ENCODE results near the gene CHKA.

CHKA gene

DNA sequence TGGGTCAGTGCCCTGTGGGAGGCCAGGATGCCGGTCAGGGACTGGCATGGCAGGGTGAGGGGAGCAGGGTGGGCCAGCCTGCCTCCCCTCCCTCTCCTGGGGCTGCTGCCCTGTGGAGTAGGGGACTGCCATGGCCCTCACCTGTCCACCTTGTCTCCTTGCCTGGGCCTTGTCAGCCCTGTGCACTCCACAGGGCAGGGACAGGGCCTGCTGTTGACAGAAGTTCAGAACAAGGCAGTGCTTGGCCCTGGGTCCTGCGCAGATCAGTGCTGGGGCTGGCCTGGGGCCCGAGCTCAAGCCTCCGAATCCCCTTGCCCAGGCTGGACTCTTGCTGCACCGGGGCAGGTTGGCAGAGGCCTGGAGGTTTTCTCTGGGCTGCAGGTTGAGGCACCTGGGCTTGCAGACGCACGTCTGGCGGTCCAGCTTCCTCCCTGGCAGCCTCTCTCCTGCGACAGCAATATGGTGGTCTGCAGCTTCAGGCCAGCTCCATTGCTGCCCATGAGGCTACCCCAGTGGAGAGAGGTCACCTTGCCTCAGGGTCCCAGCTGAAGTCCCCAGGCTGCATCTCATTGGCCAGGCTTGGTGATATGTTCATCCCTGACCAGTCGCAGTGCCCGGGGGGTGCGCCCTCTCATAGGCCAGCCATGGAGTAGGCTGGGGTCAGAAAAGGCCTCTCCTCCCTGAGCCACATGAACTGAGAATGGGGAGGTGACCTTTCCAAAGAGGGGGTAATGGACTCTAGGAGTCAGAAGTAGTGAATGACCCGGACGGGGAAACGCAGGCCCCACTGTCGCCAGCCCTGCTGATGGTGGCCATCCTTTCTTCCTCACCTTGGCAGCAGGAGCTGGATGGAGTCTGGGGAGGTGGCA, 21.5 kb upstream of the CHKA start:
- no peak for DNase-seq

- DNase-seq: peak; percentile 11
These were observed 20.8 kb upstream of the CHKA start for GRCh38 chr11:68142028-68142412.

DNA sequence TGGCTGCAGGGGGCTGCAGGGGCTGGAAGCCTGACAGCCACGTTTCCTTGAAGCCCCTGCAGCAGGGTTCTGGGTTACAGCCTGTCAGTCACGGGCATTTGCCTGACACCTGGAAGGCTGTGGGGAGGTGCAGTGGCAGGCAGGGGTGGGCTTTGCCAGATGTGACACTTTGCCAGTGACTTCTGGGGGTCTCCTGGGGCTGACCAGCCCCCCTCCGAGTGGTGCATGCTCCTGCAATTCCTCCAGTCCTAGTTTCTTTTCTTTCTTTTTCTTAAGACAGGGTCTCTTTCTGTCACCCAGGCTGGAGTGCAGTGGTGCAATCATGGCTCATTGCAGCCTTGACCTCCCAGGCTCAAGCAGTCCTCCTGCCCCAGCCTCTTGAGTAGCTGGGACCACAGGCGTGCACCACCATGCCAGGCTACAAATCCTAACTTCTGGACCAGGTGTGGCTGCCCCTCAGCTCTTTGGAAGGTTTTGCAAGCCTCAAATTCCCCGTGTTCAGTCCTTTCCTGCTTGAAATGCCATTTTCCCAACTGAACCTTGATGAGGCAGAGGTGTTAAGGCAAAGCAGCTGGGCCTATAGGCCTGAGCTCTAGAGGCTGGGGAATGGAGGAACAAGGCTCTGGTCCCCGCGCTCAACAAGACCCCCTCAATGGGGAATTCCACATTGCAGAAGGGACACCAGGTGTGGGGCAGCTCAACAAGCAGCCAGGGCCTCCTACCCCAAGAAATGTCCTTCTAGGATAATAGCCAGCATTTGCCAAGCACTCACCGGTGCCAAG, 20.2 kb upstream of the CHKA start:
- DNase-seq: no peak

DNA sequence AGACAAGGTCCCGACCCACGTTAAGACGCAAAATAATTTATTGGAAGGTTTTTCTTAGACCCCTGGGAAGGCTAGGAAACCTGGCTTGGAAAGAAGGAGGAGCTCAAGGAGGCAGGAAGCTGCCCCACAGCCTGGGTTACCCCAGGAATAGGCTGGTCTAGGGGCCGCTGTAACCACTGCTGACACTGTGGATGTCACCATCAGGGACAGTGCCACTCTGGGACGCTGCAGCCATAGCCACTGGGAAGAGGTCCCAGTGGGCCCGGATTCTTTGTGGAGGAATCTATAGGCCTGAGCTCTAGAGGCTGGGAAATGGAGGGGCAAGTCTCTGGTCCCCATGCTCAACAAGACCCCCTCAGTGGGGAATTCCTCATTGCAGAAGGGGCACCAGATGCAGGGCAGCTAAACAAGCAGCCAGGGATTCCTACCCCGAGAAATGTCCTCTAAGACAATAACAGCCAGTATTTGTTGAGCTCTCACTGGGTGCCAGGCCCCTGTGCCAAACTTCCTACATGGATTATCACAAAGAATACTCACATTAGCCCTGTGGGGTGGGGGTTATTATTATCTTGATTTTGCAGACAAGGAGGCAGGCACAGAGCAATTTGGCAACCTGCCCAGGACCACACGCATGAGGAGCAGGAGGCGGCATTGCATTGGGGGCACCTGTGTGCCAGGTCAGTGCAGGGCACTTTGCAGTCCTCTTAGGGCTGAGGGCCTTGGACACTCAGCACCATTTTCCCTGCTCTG, 19.5 kb upstream of the CHKA start:
- DNase-seq: no peak

DNA sequence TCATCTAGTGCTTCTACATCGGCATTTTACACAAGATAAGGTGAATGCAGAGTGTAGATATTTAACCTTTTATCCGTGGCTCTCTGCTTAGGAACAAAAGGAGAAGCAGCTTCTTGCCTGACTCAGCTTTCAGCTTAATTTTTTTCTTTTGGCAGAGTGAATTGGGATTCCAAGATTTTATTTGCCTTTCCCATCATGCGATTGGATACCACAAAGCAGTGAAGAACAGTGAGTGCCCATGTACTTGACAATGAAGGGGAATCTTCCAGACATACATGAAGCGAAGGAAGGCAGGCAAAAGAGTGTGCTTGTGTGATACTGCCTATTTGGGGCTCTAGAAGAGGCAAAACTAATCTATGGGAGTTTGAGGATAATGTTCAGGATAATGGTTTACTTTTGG, 17.0 kb upstream of the CHKA start:
- DNase-seq: no peak

- DNase-seq: no peak
These were observed 16.6 kb upstream of the CHKA start for GRCh38 chr11:68137833-68138232.

DNA sequence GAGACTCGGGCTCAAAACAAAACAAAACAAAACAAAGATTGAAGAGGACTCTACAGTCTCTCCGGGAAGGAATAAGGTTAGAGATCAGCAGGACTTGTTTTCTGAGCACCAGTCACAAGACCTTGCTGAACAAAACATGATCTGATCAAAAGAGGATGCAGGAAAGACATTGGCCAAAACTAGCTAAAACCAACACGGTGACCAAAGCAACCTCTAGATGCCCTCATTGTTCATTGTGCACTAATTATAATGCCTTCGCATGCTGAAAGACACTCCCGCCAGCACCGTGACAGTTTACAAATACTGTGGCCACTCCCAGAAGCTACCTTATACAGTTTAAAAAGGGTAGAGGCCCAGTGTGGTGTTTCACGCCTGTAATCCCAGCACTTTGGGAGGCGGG, 15.7 kb upstream of the CHKA start:
- no peak for DNase-seq

DNA sequence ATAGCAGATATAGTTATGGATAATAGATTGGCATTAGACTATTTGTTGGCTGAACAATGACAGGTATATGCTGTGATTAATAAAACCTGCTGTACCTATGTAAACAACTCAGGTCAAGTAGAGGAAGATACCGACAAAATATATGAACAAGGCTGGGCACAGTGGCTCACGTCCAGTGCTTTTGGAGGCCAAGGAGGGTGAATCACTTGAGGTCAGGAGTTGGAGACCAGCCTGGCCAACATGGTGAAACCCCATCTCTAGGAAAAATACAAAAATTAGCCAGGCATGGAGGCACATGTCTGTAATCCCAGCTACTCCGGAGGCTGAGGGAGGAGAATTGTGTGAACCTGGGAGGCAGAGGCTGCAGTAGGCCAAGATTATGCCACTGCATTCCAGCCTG, 14.0 kb upstream of the CHKA start:
- DNase-seq: no peak

DNA sequence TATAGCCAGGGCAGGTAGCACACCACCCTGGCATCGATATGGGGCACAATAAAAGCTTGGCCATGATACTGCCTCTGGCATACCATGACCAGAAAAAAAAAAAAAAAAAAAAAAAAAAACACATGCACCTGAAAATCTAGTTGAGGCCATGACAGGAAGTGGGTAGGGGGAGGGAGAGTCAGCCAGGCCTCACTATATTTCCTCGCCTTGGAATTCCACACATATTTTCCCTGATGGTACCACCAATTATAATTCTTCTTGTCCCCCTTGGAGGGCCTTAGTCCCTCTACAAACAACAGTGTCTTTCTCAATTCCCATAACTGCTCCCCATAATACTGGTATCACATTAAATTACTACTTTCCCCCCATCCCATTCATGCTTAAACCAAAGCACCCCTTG, 12.6 kb upstream of the CHKA start:
- DNase-seq: no peak

DNA sequence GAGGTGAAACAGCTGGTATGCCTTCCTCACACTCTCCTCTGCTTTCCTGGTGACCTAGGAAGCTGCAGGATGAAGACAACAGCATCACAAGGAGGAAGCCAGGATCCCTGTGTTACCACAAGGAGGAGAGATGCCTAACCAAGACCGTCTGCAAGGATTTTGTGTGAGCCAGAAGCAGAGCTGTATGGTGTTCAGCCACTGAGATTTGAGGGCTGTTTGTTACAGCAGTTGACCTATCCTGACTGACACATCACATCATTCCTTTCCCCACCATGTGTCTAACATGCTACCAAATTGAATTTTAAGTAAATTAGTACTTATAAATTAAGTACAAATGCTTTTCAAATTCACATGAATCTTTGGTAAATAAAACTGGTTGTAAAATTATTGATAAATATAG, 8.9 kb upstream of the CHKA start:
- DNase-seq: no peak

DNA sequence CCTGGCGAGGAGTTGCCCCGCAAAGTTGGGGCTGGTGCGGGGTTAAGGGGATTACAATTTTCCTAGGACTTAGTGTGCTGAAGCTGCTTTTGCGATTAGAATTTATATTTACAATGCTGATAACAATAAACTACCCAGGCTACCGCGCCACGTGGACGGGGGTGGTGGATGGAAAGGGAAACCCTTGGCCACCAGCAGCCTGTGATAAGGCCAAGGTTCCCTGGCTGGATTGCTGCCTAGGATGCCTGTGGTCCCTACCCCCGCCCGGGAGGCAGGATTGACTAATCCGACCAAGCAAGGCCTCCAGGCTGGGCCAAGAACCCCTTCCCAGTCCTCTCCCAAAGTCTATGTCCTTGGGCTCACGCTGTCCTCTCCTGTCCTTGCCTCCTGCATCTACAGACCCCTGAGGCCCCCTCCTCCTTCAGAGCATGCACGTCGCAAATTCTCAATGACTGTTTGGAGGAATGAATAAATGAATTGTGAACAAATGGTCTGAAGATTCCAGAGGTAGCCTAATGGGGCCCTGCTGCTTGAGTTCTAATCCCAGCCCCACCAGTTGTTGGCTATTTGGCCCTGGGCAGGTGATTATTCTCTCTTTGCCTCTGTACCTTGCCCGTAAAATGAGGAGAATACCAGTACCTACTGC, 7.6 kb upstream of the CHKA start:
- no peak for DNase-seq

- no peak for DNase-seq
These were observed 6.8 kb upstream of the CHKA start for GRCh38 chr11:68127714-68128681.

DNA sequence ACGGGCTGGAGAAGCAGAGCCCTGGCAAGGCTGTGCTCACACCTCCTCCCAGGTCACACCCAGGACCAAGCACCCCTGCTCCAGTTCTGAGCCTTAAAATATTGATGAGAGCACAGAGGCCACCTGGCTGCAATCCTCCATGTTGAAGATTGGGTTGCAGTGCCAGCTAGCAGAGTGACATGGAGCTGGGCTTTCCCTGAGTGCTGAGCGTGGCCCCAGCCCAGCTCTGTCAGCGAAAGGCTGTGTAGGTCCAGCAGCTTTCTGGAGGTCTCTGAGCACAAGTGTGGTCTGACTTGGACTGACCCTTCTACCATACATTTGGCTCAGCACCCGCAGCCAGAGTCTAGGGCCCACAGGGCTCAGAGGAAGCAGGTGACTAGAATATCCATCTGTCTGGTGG, 4.0 kb upstream of the CHKA start:
- DNase-seq: no peak

- no peak for DNase-seq
These were observed 1.9 kb upstream of the CHKA start for GRCh38 chr11:68122936-68123539.

DNA sequence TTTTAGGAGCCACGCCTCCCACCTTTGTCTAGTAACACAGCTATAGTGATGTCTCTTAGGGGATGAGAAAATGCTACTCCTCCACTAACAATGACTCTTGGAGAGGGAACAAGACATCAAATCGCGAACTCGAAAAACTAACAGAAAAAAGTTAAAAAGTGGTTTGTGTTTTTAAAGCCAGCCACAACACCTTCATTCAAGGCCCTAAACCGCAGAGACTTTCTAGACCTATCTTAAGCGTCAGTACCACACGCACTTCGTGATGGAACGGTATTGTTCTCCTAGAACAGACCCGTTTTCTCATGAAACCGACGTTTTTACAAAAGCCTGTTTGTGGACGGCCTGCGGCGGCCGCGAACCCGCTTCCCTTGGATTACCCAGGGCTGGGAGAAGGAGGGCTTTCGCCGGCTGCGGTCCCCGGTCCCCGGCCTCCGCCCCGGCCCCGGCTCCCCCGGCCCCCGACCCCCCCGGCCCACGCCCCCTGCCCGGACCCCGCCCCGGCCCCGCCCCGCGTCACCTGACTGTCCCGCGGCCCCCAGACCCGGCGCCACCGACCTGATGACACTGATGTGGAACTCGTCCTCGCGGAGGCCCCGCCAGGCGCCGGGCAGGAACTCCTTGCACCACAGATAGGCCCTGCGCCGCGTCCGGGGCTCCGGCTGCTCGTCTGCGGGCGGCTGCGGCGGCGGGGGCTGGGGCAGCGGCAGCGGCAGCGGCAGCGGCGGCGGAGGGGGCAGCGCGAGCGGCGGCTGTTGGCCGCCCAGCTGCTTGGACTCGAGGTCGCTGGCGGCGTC, 718 bp downstream of the CHKA start:
- no peak for DNase-seq

GRCh38 chr11:68118706-68119448, 2.3 kb downstream of the CHKA start:
- DNase-seq: no peak

DNA sequence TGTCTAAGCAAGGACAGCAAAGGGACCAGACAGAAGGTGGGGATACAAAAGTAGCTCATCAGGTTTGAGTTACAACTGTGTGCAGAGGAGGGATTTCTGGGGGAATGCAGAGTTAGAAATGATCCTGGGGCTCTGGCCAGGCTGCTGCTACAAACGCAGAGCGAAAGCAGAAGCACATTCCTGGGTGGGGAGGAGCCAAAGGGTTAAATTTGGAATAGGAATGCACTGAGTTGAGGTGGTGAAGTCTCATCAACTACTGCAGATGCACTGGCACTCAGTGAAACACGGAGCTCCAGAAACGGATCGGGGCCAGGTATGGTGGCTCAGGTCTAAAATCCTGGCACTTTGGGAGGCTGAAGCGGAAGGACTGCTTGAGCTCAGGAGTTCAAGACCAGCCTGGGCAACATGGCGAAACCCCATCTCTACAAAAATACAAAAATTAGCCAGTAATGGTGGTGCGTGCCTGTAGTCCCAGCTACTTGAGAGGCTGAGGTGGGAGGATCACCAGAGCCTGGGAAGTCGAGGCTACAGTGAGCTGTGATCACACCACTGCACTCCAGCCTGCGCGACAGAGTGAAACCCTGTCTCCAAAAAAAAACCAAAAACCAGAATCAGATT, 3.2 kb downstream of the CHKA start:
- DNase-seq: no peak

DNA sequence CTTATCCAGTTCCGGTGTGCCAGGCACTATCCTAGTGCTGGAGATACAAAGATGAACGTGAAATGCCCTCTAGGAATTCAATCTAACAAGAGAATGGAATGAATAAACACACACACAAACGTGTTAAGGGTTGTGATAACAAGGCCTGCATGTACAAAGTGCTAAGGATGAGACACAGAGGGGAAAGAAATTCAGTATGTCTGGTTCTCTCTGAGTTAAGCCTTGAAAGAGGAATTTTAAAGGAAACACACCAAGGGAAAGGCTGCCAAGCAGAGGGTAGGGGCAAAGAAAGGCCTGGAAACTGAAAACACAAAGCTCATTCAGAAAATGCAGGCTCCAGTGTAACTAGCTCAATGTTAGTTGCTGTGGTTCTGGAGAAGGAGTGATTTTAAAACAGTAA, 4.2 kb downstream of the CHKA start:
- no peak for DNase-seq

DNA sequence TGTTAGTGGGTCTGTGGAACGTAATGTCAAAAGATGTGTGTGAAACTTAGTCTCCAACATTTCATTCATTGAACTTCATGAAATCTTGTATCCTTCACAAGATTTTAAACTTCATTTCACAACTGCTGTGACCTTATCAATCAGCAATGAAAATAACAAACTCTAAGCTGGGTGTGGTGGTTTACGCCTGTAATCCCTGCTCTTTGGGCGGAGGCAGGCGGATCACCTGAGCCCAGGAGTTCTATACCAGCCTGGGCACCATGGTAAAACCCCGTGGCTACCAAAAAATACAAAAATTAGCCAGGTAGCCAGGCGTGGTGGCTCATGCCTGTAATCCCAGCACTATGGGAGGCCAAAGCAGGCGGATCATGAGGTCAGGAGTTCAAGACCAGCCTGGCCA, 5.1 kb downstream of the CHKA start:
- no peak for DNase-seq
